ENCODE measurements around the gene RAPGEF5. TPM values are rescaled to one million over a fixed set of nuclear protein-coding genes. Genes with fewer than 3 reads are reported as not detected.
A peak's percentile ranks its signal among the peaks of the same experiment; 100 is the strongest.

The RAPGEF5 gene
- total RNA-seq, 3 donors from 2014 or later: 0.21 to 1.3 (median 0.56) TPM

- ATAC-seq (no peak), DNase-seq (no peak)
- Mint-ChIP-seq H3K9me3 (no peaks in the 10 kb centered on the region), H3K4me3 (no peak overlapping the region), H3K4me1 (ENCODE audit: low read depth) (no peaks in the 10 kb centered on the region), H3K27me3 (ENCODE audit: low read depth) (no peaks in the 10 kb centered on the region), H3K36me3 (ENCODE audit: insufficient read depth) (no peaks in the 10 kb centered on the region)
These were observed 94.4 kb downstream of the RAPGEF5 start for GRCh38 chr7:22262538-22262937.

GRCh38 chr7:22256541-22257096 lies 100.3 kb downstream of the RAPGEF5 start:
- no peak for DNase-seq
- no peaks in the 10 kb centered on the region for H3K4me1 Mint-ChIP-seq (ENCODE audit: low read depth)
- H3K9me3 Mint-ChIP-seq: no peaks in the 10 kb centered on the region
- ATAC-seq: no peak
- no peaks in the 10 kb centered on the region for H3K36me3 Mint-ChIP-seq (ENCODE audit: insufficient read depth)
- no peak overlapping the region for H3K4me3 Mint-ChIP-seq
- H3K27me3 Mint-ChIP-seq (ENCODE audit: low read depth): peaks cover 4% of the 10 kb centered on the region

GRCh38 chr7:22255834-22256233 lies 101.1 kb downstream of the RAPGEF5 start:
- peak; percentile 63 to 72 for ATAC-seq
- no peaks in the 10 kb centered on the region for H3K36me3 Mint-ChIP-seq (ENCODE audit: insufficient read depth)
- H3K4me1 Mint-ChIP-seq (ENCODE audit: low read depth): no peaks in the 10 kb centered on the region
- peaks cover 4% of the 10 kb centered on the region for H3K27me3 Mint-ChIP-seq (ENCODE audit: low read depth)
- DNase-seq: no peak
- no peak overlapping the region for H3K4me3 Mint-ChIP-seq
- no peaks in the 10 kb centered on the region for H3K9me3 Mint-ChIP-seq

- no peak overlapping the region for H3K4me3 Mint-ChIP-seq
- no peak for DNase-seq
- H3K4me1 Mint-ChIP-seq (ENCODE audit: low read depth): no peaks in the 10 kb centered on the region
- H3K9me3 Mint-ChIP-seq: no peaks in the 10 kb centered on the region
- no peaks in the 10 kb centered on the region for H3K36me3 Mint-ChIP-seq (ENCODE audit: insufficient read depth)
- ATAC-seq: peak; percentile 76 to 81
- peaks cover 4% of the 10 kb centered on the region for H3K27me3 Mint-ChIP-seq (ENCODE audit: low read depth)
These were observed 101.6 kb downstream of the RAPGEF5 start for GRCh38 chr7:22255342-22255741.

- ATAC-seq (no peak), DNase-seq (no peak)
- H3K27me3 Mint-ChIP-seq (ENCODE audit: low read depth): peaks cover 4% of the 10 kb centered on the region
- H3K36me3 Mint-ChIP-seq (ENCODE audit: insufficient read depth): no peaks in the 10 kb centered on the region
- H3K4me1 Mint-ChIP-seq (ENCODE audit: low read depth): no peaks in the 10 kb centered on the region
- H3K4me3 Mint-ChIP-seq: no peak overlapping the region
- H3K9me3 Mint-ChIP-seq: no peaks in the 10 kb centered on the region
These were observed 103.9 kb downstream of the RAPGEF5 start for GRCh38 chr7:22252936-22253536.

- ATAC-seq: no peak
- Mint-ChIP-seq H3K4me1 (ENCODE audit: low read depth) (no peaks in the 10 kb centered on the region), H3K36me3 (ENCODE audit: insufficient read depth) (no peaks in the 10 kb centered on the region), H3K27me3 (ENCODE audit: low read depth) (peaks cover 4% of the 10 kb centered on the region), H3K4me3 (no peak overlapping the region), H3K9me3 (no peaks in the 10 kb centered on the region)
- DNase-seq: no peak
These were observed 104.9 kb downstream of the RAPGEF5 start for GRCh38 chr7:22252016-22252415.

GRCh38 chr7:22251281-22251680 lies 105.7 kb downstream of the RAPGEF5 start:
- no peak for DNase-seq
- Mint-ChIP-seq H3K4me1 (ENCODE audit: low read depth) (no peaks in the 10 kb centered on the region), H3K36me3 (ENCODE audit: insufficient read depth) (no peaks in the 10 kb centered on the region), H3K4me3 (no peak overlapping the region), H3K27me3 (ENCODE audit: low read depth) (peaks cover 4% of the 10 kb centered on the region), H3K9me3 (no peaks in the 10 kb centered on the region)
- ATAC-seq: no peak

- Mint-ChIP-seq H3K9me3 (peaks cover 4% of the 10 kb centered on the region), H3K4me3 (no peak overlapping the region), H3K4me1 (ENCODE audit: low read depth) (no peaks in the 10 kb centered on the region), H3K27me3 (ENCODE audit: low read depth) (peaks cover 4% of the 10 kb centered on the region), H3K36me3 (ENCODE audit: insufficient read depth) (no peaks in the 10 kb centered on the region)
- ATAC-seq (no peak), DNase-seq (no peak)
These were observed 106.6 kb downstream of the RAPGEF5 start for GRCh38 chr7:22250390-22250789.

- H3K4me1 Mint-ChIP-seq (ENCODE audit: low read depth): no peaks in the 10 kb centered on the region
- no peaks in the 10 kb centered on the region for H3K36me3 Mint-ChIP-seq (ENCODE audit: insufficient read depth)
- no peak for DNase-seq
- no peak for ATAC-seq
- H3K4me3 Mint-ChIP-seq: no peak overlapping the region
- H3K9me3 Mint-ChIP-seq: peaks cover 4% of the 10 kb centered on the region
- peaks cover 4% of the 10 kb centered on the region for H3K27me3 Mint-ChIP-seq (ENCODE audit: low read depth)
These were observed 108.7 kb downstream of the RAPGEF5 start for GRCh38 chr7:22248111-22248809.

- peaks cover 2% of the 10 kb centered on the region for H3K27me3 Mint-ChIP-seq (ENCODE audit: low read depth)
- H3K4me1 Mint-ChIP-seq (ENCODE audit: low read depth): no peaks in the 10 kb centered on the region
- DNase-seq: no peak
These were observed 115.1 kb downstream of the RAPGEF5 start for GRCh38 chr7:22241805-22242390.

GRCh38 chr7:22240904-22241571 lies 115.9 kb downstream of the RAPGEF5 start:
- no peak overlapping the region for H3K4me3 Mint-ChIP-seq
- no peak for ATAC-seq
- H3K27me3 Mint-ChIP-seq (ENCODE audit: low read depth): peaks cover 5% of the 10 kb centered on the region
- DNase-seq: no peak
- H3K4me1 Mint-ChIP-seq (ENCODE audit: low read depth): no peaks in the 10 kb centered on the region
- peaks cover 4% of the 10 kb centered on the region for H3K9me3 Mint-ChIP-seq
- H3K36me3 Mint-ChIP-seq (ENCODE audit: insufficient read depth): no peaks in the 10 kb centered on the region

More at GRCh38 chr7:22241805-22242390, 115.1 kb downstream of the RAPGEF5 start:
- H3K4me3 Mint-ChIP-seq: no peak overlapping the region
- peaks cover 4% of the 10 kb centered on the region for H3K9me3 Mint-ChIP-seq
- H3K36me3 Mint-ChIP-seq (ENCODE audit: insufficient read depth): no peaks in the 10 kb centered on the region
- no peak for ATAC-seq

- DNase-seq: no peak
- ATAC-seq: no peak
- Mint-ChIP-seq H3K36me3 (ENCODE audit: insufficient read depth) (no peaks in the 10 kb centered on the region), H3K4me3 (no peak overlapping the region), H3K27me3 (ENCODE audit: low read depth) (peaks cover 5% of the 10 kb centered on the region), H3K9me3 (no peaks in the 10 kb centered on the region), H3K4me1 (ENCODE audit: low read depth) (no peaks in the 10 kb centered on the region)
These were observed 118.3 kb downstream of the RAPGEF5 start for GRCh38 chr7:22238354-22239311.

- no peaks in the 10 kb centered on the region for H3K36me3 Mint-ChIP-seq (ENCODE audit: insufficient read depth)
- no peak for ATAC-seq
- H3K4me1 Mint-ChIP-seq (ENCODE audit: low read depth): no peaks in the 10 kb centered on the region
- H3K9me3 Mint-ChIP-seq: no peaks in the 10 kb centered on the region
- no peak for DNase-seq
- no peak overlapping the region for H3K4me3 Mint-ChIP-seq
- H3K27me3 Mint-ChIP-seq (ENCODE audit: low read depth): peaks cover 6% of the 10 kb centered on the region
These were observed 121.8 kb downstream of the RAPGEF5 start for GRCh38 chr7:22235134-22235533.
